K562 (cell line): Measurements from ENCODE around the gene TNF. TPM values are rescaled to one million over a fixed set of nuclear protein-coding genes. Genes with fewer than 3 reads are reported as not detected.
A peak's percentile ranks its signal among the peaks of the same experiment; 100 is the strongest.

Source experiments
- CBX5 ChIP-seq: IDR thresholded peaks from 2 replicates; pipeline ENCODE4 v1.6.1; 2014; ENCODE audit warnings: low read depth, borderline replicate concordance
- CREB3L1 ChIP-seq: fragments of 450-650 bp; IDR thresholded peaks from 2 replicates; pipeline ENCODE4 v1.6.1; 2014; ENCODE audit warnings: low read depth, mild to moderate bottlenecking, moderate library complexity, borderline replicate concordance
- CTCF ChIP-seq, 3 experiments: IDR thresholded peaks in 2 of 3; conservative IDR thresholded peaks in 1 of 3; 2 replicates each; pipeline ENCODE4 v1.5.1; 2011 to 2012; ENCODE audit warnings: low read length in 3 of 3, mild to moderate bottlenecking in 3 of 3, control low read depth in 2 of 3, improper control_type of control experiment in 1 of 3, inconsistent platforms in 1 of 3, low read depth in 1 of 3, mixed read lengths in 1 of 3, moderate library complexity in 1 of 3; ENCODE audit not compliant: insufficient read depth in 2 of 3
- DIDO1 ChIP-seq: fragments of 450-650 bp; IDR thresholded peaks from 2 replicates; pipeline ENCODE4 v1.6.1; 2016; ENCODE audit warnings: low read depth, missing biosample characterization, missing genetic modification characterization
- ELF1 ChIP-seq: fragments of 200-800 bp; sonication (Bioruptor generic); IDR thresholded peaks from 2 replicates; pipeline ENCODE4 v1.6.1; 2016; ENCODE audit warnings: missing genetic modification characterization, missing compliant biosample characterization
- ETV5 ChIP-seq: sonication (generic); formaldehyde crosslinking; IDR thresholded peaks from 2 replicates; pipeline ENCODE4 v1.4.0; 2020; ENCODE audit warnings: low read depth, mild to moderate bottlenecking, missing genetic modification reagents
- FOSL1 ChIP-seq: fragments of 200-800 bp; sonication (Bioruptor generic); conservative IDR thresholded peaks from 2 replicates; pipeline ENCODE4 v1.6.1; 2016; ENCODE audit warnings: missing genetic modification characterization, missing compliant biosample characterization
- FOXP1 ChIP-seq: sonication (generic); formaldehyde crosslinking; IDR thresholded peaks from 2 replicates; pipeline ENCODE4 v1.8.0; 2022; ENCODE audit warnings: mild to moderate bottlenecking, missing genetic modification reagents
- KAT7 ChIP-seq: sonication (generic); formaldehyde crosslinking; IDR thresholded peaks from 2 replicates; pipeline ENCODE4 v1.8.0; 2022; ENCODE audit warnings: missing genetic modification reagents, mild to moderate bottlenecking, borderline replicate concordance
- MTA2 ChIP-seq: fragments of 450-650 bp; IDR thresholded peaks from 2 replicates; pipeline ENCODE4 v1.6.1; 2016; ENCODE audit warnings: low read depth
- NCOA6 ChIP-seq: fragments of 450-650 bp; IDR thresholded peaks from 2 replicates; pipeline ENCODE4 v1.6.1; 2017; ENCODE audit warnings: mild to moderate bottlenecking
- NFIC ChIP-seq: fragments of 450-650 bp; IDR thresholded peaks from 2 replicates; pipeline ENCODE4 v1.6.1; 2017; ENCODE audit warnings: mild to moderate bottlenecking, inconsistent platforms
- PKNOX1 ChIP-seq: fragments of 450-650 bp; IDR thresholded peaks from 2 replicates; pipeline ENCODE4 v1.6.1; 2016
- RBBP5 ChIP-seq: fragments of 200-600 bp; sonication (generic); IDR thresholded peaks from 2 replicates; pipeline ENCODE4 v1.6.1; 2012; ENCODE audit warnings: borderline replicate concordance, mild to moderate bottlenecking, low read length, control low read depth, inconsistent platforms; ENCODE audit not compliant: insufficient read depth, poor library complexity, severe bottlenecking
- SMAD4 ChIP-seq: fragments of 250-450 bp; sonication (Bioruptor Pico); conservative IDR thresholded peaks from 2 replicates; pipeline ENCODE4 v1.8.0; 2021; ENCODE audit warnings: inconsistent platforms, mild to moderate bottlenecking, moderate library complexity
- STAT6 ChIP-seq: sonication (generic); formaldehyde crosslinking; IDR thresholded peaks from 2 replicates; pipeline ENCODE4 v1.8.1; 2023; ENCODE audit warnings: mild to moderate bottlenecking, missing genetic modification reagents
- TBL1XR1 ChIP-seq, 2 experiments: IDR thresholded peaks; 2 replicates each; pipeline ENCODE4 v1.6.1; 2012; ENCODE audit warnings: improper control_type of control experiment in 2 of 2, low read length in 2 of 2, mild to moderate bottlenecking in 1 of 2
- TBP ChIP-seq: optimal IDR thresholded peaks from 2 replicates; pipeline ENCODE3; 2011; ENCODE audit warnings: low read depth, low read length, improper control_type of control experiment
- ZNF12 ChIP-seq: sonication (generic); formaldehyde crosslinking; IDR thresholded peaks from 2 replicates; pipeline ENCODE4 v1.4.0; 2020; ENCODE audit warnings: mild to moderate bottlenecking, missing genetic modification reagents
- ZNF217 ChIP-seq: sonication (generic); formaldehyde crosslinking; IDR thresholded peaks from 2 replicates; pipeline ENCODE4 v1.8.0; 2022; ENCODE audit warnings: mild to moderate bottlenecking, missing genetic modification reagents
- ZNF584 ChIP-seq: fragments of 200-800 bp; sonication (Bioruptor generic); IDR thresholded peaks from 2 replicates; pipeline ENCODE4 v1.6.1; 2016; ENCODE audit warnings: low read depth, mild to moderate bottlenecking, missing genetic modification characterization, missing compliant biosample characterization
- polyA plus RNA-seq, 8 experiments: library from polyadenylated mRNA; depleted of rRNA in 4 of 8; stranded (reverse) in 5 of 8; unstranded in 3 of 8; fragments of >200 nt; fragmentation: Nextera tagmentation in 2 of 8; fragmentation: Illumina TruSeq in 1 of 8; extraction: Ambion mirVana in 2 of 8; extraction: Trizol in 1 of 8; gene quantifications; 2 replicates each; pipeline versions ENCODE4 v1.2.1 to v1.2.3, GENCODE V29; 2011 to 2014; ENCODE audit warnings: inconsistent platforms in 1 of 8, missing spikeins in 1 of 8
- total RNA-seq, 7 experiments: library from RNA; depleted of rRNA in 6 of 7; stranded (reverse); fragments of >200 nt in 6 of 7; fragmentation: Illumina TruSeq in 2 of 7; extraction: Trizol in 2 of 7; gene quantifications; 2 replicates each; pipeline versions ENCODE4 v1.2.1 to v1.2.3, GENCODE V29; 2011 to 2021; ENCODE audit warnings: low replicate concordance in 1 of 7

The TNF gene
- total and polyA plus RNA-seq, 9 of the 15 experiments (the other 6 are each of a cell fraction or from before 2014, with no cell fraction given) = 0.08 to 0.40 TPM; not detected in 7

- TF ChIP-seq KAT7 = peak; percentile 87
- TF ChIP-seq DIDO1 (tag) = no peak
- TF ChIP-seq RBBP5 = peak; percentile 76
- TF ChIP-seq ETV5 = peak; percentile 55; the same call in 1 of the 2 replicates
- TF ChIP-seq STAT6 (CRISPR knock-in tag) = peak; percentile 88; the same call in 1 of the 2 replicates
- 0 out of 2 replicates have a peak, but pooled peaks have one; percentile 62 for TF ChIP-seq FOXP1 (CRISPR knock-in tag)
- peak; percentile 98 to 99 (median 98) for TF ChIP-seq CTCF (IDR thresholded peaks at IDR 0.05 in 2 of 3, conservative IDR thresholded peaks at IDR 0.05 in 1 of 3; ENCODE audit: insufficient read depth in 2 of 3, low read depth in 1 of 3, low read length in 3 of 3)
- TF ChIP-seq FOSL1 (tag) = no peak
- TF ChIP-seq ZNF584 (CRISPR knock-in tag) = peak; percentile 23; the same call in 1 of the 2 replicates
- TF ChIP-seq NFIC = peak; percentile 41; the same call in 1 of the 2 replicates
- 0 out of 2 replicates have a peak, but pooled peaks have one; percentile 52 for TF ChIP-seq CREB3L1
- peak; percentile 81 for TF ChIP-seq ZNF12 (CRISPR knock-in tag)
- TF ChIP-seq PKNOX1 = no peak
- 0 out of 2 replicates have a peak, but pooled peaks have one; percentile 19 for TF ChIP-seq MTA2
- TF ChIP-seq ZNF217 = no peak
- peak; percentile 94 for TF ChIP-seq SMAD4 (CRISPR knock-in tag)
- TF ChIP-seq TBP = peak; percentile 80
- no peak for TF ChIP-seq ELF1 (tag)
- TF ChIP-seq CBX5 = peak; percentile 28; the same call in 1 of the 2 replicates
- TF ChIP-seq TBL1XR1 (IDR thresholded peaks at IDR 0.05; ENCODE audit: low read length in 2 of 2) = 0 out of 4 replicates have a peak, but pooled peaks have one; percentile 14 to 49
- TF ChIP-seq NCOA6 = peak; percentile 39; the same call in 1 of the 2 replicates
These were observed 5.6 kb downstream of the TNF start (continued) for GRCh38 chr6:31580807-31581433.
